GM10847 (cell line): Measurements from ENCODE around the gene NR2F6.
A peak's percentile ranks its signal among the peaks of the same experiment; 100 is the strongest.

Experiments
- POLR2A ChIP-seq: IDR thresholded peaks from 2 replicates; pipeline ENCODE4 v1.6.1; 2011; ENCODE audit not compliant: insufficient read length; ENCODE audit errors: extremely low read depth

Gene NR2F6

DNA sequence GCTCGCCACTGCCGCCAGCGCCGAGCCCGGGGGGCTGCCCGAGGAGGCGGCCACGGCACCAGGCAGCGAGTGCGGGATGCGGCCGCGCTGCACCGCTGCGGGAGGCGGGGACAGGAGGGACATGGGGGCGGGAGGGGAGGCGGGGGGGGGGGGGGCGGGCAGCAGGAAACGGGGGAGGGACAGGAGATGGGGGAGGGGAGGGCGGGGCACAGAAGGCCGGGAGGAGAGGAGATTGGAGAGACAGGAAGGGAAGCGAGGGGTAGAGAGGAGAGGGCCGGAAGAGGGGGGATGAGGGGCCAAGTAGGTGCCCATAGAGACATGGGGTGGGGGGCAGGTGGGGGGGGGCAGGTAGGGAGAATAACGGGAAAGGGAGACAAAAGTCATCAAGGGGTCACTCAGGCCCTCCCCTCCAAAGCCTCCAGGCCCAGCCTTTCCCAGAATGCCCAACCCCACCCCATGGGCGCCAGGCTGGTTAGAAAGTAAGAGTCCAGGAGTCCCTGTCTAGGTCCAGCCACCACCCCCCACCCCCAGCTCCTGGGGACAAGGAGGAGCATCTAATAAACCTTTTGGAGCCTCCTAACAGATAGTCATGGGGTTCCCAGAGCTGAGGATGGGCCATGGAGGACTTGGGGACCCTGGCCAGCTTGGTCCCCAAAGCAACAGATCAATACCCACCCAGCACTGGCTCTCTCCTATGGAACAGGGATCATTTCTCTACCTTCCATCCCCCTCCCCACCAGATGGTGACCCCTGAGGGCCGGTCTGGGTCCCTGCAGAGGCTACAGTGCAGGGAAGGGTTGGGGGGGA is 9.5 kb downstream of the NR2F6 start:
- TF ChIP-seq POLR2A = no peak

DNA sequence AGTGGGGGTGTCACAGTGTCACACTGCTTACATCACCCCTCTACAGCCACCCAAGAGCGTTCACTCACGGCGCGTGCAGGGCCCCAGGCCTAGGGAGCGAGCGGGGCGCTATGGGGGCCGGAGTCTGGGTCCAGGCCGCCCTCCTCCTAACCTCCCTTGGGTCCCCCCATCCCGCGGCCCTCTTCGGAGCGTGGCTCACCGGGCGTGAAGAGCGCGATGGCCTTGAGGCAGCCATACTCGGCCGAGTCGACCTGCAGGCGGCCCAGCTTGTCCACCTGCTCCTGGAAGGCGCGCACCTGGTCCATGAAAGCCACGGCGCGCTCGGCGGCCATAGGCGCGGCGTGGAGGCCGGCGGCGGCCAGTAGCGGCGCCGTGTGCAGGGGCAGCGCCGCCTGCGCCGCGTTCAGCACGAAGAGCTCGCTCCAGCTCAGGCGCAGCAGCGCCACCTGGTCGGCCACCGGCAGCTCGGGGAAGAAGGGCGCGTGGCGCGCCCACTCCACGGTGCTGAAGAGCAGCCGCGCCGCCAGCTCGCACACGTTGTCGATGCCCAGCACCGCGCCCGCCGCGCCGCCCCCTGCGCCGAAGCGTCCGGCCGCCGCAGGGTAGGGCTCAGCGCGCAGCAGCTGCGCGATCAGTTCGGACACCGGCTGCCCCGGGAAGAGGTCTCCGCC is 10.3 kb downstream of the NR2F6 start:
- TF ChIP-seq POLR2A = no peak

DNA sequence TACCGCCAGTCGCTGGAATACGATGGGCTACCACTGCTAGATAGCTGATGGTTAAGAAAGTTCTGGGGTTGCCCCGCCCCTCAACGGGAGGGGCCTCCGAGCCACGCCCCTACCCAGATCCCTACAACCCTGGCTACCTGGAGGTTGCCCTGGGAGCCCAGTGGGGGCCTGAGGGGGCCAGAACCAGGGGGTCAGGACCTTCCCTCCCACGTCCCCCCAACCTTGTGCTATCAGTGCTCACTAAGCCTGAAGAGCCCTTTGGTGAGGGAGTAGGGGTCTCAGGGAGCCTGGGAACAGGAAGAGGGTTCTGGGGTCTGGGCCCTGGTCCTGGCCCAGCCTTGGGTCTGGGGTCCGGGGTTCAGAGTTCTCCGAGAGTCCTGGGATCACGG is 10.8 kb downstream of the NR2F6 start:
- TF ChIP-seq POLR2A = no peak

DNA sequence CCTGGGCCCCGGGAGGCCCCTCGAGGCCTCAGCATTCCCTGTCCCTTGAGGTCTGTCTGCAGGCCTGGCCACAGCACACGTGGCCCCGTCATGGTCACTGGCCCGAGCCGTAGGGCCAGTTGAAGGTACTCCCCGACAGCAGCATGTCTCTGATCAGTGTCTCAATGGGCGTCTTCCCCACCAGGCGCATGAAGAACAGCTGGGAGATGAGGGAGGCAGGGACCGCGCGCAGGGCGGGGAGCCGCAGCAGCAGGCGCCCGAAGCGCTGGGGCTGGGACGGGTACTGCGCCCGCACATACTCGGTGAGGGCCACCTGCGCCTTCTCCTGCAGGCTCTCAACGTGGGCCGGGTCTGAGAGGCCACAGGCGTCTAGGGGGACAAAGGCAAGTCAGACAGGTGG is 13.5 kb downstream of the NR2F6 start:
- no peak for TF ChIP-seq POLR2A

DNA sequence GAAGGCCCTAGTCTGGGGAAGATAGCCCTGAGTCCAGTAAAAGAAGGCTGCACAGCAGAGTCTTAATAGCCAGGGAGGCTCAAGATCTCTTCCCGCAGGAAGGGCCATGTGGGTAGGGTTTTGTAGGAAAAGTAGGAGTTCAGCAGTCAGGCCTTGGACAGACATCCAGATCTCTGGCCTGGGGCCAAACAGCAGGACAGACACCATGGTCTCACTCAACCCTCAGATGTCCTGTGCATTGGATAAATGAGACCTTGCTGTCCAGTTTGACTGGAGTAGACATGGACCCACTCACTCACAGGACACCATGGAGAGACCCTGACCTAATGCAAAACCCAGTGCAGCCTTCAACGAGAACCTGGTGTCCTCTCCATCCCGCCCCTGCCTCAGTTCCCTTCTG is 15.8 kb downstream of the NR2F6 start:
- no peak for TF ChIP-seq POLR2A

DNA sequence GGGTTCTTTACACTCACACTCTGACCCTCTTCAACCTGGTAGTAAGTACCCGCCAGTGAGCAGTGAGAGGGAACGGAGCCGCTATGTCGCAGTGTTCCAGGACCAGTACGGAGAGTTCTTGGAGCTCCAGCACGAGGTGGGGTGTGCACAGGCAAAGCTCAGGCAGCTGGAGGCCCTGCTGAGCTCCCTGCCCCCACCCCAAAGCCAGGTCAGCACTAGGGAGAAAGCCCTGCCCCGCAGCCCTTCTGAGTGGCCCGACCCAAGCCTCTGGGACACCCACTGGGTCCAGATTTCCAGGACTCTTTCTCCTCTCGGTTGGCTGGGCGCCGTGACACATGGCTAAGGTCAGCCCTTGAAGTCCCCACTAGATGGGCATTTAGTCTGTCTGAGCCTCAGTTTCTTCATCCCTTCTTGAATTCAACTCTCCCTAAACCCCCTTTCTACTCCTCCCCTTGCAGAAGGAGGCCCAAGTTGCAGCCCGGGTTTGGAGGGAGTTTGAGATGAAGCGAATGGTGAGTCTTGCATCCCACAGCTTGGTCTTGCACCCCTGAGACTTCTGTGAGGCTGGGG is 17.8 kb downstream of the NR2F6 start:
- TF ChIP-seq POLR2A = no peak

DNA sequence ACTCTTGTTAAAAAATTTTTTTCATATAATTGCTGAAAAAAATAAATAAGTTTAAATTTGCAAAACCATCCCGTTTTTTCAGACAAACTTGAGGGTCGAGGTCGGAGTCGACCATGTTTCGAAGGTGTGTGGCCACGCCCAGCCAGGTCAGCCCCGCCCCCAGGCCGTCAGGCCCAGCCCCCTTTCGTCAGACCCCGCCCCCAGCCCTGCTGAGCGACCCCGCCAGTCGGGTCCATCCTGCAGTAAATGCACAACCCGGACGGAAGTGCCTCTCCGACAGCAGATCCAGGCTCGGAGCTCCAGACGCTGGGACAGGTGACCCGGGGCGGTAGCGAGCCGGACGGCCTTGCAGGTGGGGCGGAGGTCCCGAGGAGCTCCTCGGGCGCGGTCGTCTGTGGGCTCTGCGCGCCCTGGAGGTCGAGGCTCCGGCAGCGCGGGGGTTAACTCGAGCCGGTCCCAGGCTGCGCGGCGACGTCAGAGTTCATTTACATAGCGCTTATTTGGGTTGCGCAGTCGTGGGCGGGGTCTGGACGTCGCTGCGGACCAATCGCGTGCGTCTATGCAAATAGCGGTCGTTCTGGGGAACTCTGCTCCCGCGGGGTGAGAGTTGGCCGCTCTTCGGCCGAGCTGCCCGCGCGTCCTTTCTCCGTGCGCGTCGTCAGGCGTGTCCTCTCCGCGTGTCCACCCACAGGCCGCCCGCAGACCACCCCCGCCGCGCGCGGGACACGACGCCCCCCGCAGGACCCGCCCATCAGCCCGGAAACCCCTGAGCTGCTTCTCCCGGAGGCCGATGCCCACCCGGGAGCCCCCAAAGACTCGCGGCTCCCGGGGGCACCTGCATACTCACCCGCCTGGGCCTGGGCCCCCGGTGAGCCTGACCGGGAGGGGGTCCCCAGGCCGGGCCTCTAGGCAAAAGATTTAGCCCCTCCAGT is 19.5 kb downstream of the NR2F6 start, which contains the start of gene OCEL1:
TSS of gene OCEL1 (plus strand) at position 225 of the 932 bp plus-strand sequence. CDS start at position 247, 22 bp downstream.
- TF ChIP-seq POLR2A = peak; percentile 91

DNA sequence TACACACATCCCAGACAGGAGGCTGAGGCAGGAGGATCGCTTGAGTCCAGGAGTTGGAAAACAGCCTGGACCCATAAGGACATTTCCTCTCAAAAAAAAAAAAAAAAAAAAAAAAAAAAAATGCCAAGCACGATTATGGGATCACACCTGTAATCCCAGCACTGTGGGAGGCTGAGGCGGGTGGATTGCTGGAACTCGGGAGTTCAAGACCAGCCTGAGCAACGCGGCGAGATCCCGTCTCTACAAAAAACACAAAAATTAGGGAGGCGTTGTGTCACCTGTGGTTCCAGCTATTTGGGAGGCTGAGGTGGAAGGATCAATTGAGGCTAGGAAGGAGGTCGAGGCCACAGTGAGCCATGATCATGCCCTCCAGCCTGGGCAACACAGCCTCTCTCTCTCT is 20.7 kb downstream of the NR2F6 start:
- no peak for TF ChIP-seq POLR2A

DNA sequence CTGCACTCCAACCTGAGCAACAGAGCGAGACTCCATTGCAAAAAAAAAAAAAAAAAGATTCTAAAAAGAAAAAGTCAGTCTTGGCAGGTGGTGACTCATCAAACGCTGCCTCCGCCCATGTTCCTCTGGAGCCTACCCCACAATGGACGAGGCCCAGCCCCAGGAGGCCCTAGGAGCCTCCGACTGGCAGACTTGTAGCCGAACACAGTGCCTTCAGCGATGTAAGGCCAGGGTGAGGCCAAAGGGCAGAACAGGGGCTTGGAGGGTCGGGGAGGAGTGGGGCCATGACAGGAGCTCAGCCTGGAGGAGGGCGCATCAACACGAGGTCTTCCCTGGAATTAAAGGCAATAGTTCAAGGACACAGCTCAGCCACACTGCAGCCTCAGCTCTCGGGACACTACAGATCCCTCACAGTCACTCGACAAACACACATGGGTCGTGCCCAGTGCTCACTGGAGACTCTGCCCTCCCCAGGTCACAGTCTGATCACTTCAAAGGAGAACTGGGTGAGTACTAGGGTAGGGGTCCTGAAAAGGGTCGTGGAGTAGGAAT is 25.4 kb downstream of the NR2F6 start:
- TF ChIP-seq POLR2A = no peak

DNA sequence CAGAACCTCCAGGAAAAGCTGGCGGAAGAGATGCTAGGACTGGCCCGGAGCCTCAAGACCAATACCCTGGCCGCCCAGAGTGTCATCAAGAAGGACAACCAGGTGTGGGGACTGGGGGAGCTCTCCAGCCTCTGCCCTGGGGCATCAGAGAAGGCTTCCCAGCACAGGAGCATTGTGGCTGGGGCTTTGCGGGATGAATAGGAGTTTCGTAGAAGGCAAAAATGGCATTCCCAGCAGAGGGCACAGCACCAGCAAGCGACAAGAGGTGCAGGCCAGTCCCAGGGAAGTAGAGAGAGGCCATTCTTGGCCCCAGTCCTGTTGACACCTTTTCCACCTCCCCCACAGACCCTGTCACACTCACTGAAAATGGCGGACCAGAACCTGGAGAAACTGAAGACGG is 26.4 kb downstream of the NR2F6 start:
- no peak for TF ChIP-seq POLR2A

DNA sequence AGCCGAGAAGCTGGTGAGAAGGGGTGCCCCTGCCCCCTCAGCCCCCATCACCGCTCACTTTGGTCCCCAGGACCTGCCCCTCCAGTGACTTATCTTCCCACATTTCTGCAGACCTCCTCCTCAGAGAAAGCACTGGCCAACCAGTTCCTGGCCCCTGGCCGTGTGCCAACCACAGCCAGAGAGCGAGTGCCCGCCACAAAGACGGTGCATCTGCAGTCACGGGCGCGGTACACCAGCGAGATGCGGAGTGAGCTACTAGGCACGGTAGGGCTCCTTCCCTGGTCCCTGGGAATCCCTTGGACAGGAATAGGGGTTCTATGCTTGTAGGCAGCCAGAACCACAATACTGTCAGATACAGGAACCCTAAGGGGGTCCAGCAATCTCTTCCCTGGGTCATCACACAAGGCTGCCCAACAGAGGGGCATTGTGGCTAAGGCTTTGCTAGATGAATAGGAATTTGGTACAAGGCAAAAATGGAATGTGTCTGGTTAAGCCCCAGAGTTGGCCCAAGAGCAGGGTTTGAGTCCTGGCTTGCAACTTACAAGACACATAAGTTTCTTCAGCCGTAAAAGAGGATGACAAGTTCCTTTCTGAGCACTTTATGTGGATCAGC is 29.6 kb downstream of the NR2F6 start:
- no peak for TF ChIP-seq POLR2A

DNA sequence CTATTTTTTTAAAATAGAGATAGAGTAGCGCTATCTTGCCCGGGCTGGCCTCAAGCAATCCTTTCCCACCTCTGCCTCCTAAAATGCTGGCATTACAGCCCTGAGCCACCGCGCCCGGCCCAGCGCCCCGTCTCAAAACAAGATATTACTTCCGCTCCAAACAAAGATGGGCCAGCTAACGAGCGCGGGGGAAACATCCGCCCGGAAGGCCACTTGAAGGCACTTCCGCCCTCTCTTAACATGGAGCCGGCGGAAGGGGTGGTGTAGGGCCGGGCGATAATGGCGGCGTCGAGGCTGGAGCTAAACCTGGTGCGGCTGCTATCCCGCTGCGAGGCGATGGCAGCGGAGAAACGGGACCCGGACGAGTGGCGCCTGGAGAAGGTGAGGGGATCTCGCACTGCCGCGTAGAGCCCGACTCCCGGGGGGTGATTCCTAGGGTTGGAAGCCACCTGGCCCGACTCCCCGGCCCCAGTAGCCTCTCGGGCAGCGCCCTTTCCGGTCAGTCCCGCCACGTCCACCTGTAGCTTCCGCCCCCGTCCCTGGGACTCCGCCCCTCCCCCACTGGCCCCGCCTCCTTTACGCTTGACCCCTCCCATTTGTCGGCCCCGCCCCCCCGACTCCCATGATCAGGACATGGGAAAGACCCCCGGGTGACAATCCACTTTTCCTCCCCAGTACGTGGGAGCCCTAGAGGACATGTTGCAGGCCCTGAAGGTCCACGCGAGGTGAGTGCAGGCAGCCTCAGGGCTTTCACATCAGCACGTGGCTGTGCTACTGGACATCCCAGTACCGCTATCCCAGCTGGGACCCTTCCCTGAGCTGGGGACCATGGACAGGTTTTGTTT is 30.4 kb downstream of the NR2F6 start, which contains the start of gene USE1:
TSS of gene USE1 (plus strand) at position 231 of the 845 bp plus-strand sequence. CDS start at position 280, 49 bp downstream.
- peak; percentile 68 for TF ChIP-seq POLR2A

DNA sequence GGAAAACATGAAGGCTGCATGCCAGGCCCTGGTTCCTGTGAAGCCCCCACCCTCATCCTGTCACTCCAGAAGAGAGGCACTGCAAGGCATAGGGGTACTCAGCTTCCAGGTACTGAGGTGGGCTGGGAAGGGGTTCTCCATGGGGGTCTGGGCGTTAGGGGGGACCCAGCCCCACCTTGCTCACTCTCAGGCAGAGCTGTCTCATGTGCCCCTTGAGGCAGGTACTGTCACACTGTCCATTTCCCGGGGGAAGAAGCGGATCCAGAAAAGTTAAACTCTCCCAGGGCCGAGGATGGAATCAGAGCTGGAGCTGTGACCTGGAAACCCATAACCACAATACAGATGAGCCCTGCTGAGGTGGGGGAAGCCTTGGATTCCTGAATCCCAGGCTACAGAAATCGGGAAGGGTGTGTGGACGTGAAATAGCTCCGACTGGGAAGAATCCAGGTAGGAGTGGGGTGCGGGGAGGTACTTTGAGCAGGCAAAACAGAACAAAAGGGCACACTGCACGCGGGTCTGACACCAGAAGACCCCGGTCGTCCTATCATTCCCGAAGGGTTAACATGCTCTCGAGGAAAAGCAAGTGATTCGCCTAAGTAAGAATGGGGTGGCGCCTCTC is 31.1 kb downstream of the NR2F6 start:
- no peak for TF ChIP-seq POLR2A
